Measurements from ENCODE around the gene FYN. TPM values are rescaled to one million over a fixed set of nuclear protein-coding genes. Genes with fewer than 3 reads are reported as not detected.
A peak's percentile ranks its signal among the peaks of the same experiment; 100 is the strongest.

The FYN gene
- polyA plus RNA-seq, 4 donors, result 17.9 to 33.8 (median 24.8) TPM

GRCh38 chr6:111809264-111809663 lies 64.0 kb downstream of the FYN start:
- no peak for FAIRE-seq
- Histone ChIP-seq H3K9me3 (ENCODE audit: control insufficient read depth in 2 of 2, insufficient read depth in 1 of 2, low read depth in 1 of 2, low read length in 1 of 2) (no peaks in the 10 kb centered on the region), H3K4me1 (ENCODE audit: control insufficient read depth in 3 of 3, insufficient read depth in 2 of 3, low read depth in 1 of 3, low read length in 2 of 3) (peaks cover 0 to 5% (median 3%) of the 10 kb centered on the region in 3 donors), H3K27ac (ENCODE audit: low read depth in 1 of 3, low read length in 2 of 3) (no peak overlapping the region), H3K27me3 (ENCODE audit: control insufficient read depth in 3 of 3, insufficient read depth in 3 of 3, low read length in 3 of 3) (no peaks in the 10 kb centered on the region), H3K36me3 (ENCODE audit: control insufficient read depth in 3 of 3, insufficient read depth in 2 of 3, low read depth in 1 of 3, low read length in 3 of 3) (no peaks in the 10 kb centered on the region), H3K4me3 (ENCODE audit: low read depth in 1 of 3, low read length in 3 of 3) (no peak overlapping the region)
- 81 to 93% (median 84%) methylated on average over 5 of the region's 5 CpGs for WGBS, 3 donors
- DNase-seq, result no peak

- no peak overlapping the region for H3K4me3 ChIP-seq (ENCODE audit: low read depth in 1 of 3, low read length in 3 of 3)
- H3K9me3 ChIP-seq (ENCODE audit: control insufficient read depth in 2 of 2, insufficient read depth in 1 of 2, low read depth in 1 of 2, low read length in 1 of 2), result no peaks in the 10 kb centered on the region
- peaks cover 0 to 8% (median 3%) of the 10 kb centered on the region in 3 donors for H3K4me1 ChIP-seq (ENCODE audit: control insufficient read depth in 3 of 3, insufficient read depth in 2 of 3, low read depth in 1 of 3, low read length in 2 of 3)
- no peaks in the 10 kb centered on the region for H3K36me3 ChIP-seq (ENCODE audit: control insufficient read depth in 3 of 3, insufficient read depth in 2 of 3, low read depth in 1 of 3, low read length in 3 of 3)
- DNase-seq (no peak), FAIRE-seq (no peak)
- H3K27me3 ChIP-seq (ENCODE audit: control insufficient read depth in 3 of 3, insufficient read depth in 3 of 3, low read length in 3 of 3), result no peaks in the 10 kb centered on the region
- WGBS, 3 donors, result 56 to 79% (median 61%) methylated on average over 5 of the region's 5 CpGs
- H3K27ac ChIP-seq (ENCODE audit: low read depth in 1 of 3, low read length in 2 of 3), result no peak overlapping the region
Measured at GRCh38 chr6:111808493-111808892, 64.8 kb downstream of the FYN start.

- peaks cover 0 to 11% (median 3%) of the 10 kb centered on the region in 3 donors for H3K4me1 ChIP-seq (ENCODE audit: control insufficient read depth in 3 of 3, insufficient read depth in 2 of 3, low read depth in 1 of 3, low read length in 2 of 3)
- H3K27ac ChIP-seq (ENCODE audit: low read depth in 1 of 3, low read length in 2 of 3), result peak overlapping the region in 1 of 3 donors; percentile 84
- H3K27me3 ChIP-seq (ENCODE audit: control insufficient read depth in 3 of 3, insufficient read depth in 3 of 3, low read length in 3 of 3), result no peaks in the 10 kb centered on the region
- H3K4me3 ChIP-seq (ENCODE audit: low read depth in 1 of 3, low read length in 3 of 3), result no peak overlapping the region
- no peaks in the 10 kb centered on the region for H3K9me3 ChIP-seq (ENCODE audit: control insufficient read depth in 2 of 2, insufficient read depth in 1 of 2, low read depth in 1 of 2, low read length in 1 of 2)
- no peaks in the 10 kb centered on the region for H3K36me3 ChIP-seq (ENCODE audit: control insufficient read depth in 3 of 3, insufficient read depth in 2 of 3, low read depth in 1 of 3, low read length in 3 of 3)
- FAIRE-seq, result no peak
- DNase-seq, result no peak
- WGBS, 3 donors, result 88 to 90% (median 88%) methylated on average over 9 of the region's 9 CpGs
Measured at GRCh38 chr6:111806561-111807497, 66.4 kb downstream of the FYN start.

GRCh38 chr6:111806165-111806547 lies 67.1 kb downstream of the FYN start:
- peak overlapping the region in 2 of 3 donors; percentile 18 to 84 for H3K27ac ChIP-seq (ENCODE audit: low read depth in 1 of 3, low read length in 2 of 3)
- 60 to 76% (median 64%) methylated on average over 5 of the region's 5 CpGs for WGBS, 3 donors
- no peaks in the 10 kb centered on the region for H3K9me3 ChIP-seq (ENCODE audit: control insufficient read depth in 2 of 2, insufficient read depth in 1 of 2, low read depth in 1 of 2, low read length in 1 of 2)
- no peak overlapping the region for H3K4me3 ChIP-seq (ENCODE audit: low read depth in 1 of 3, low read length in 3 of 3)
- no peaks in the 10 kb centered on the region for H3K27me3 ChIP-seq (ENCODE audit: control insufficient read depth in 3 of 3, insufficient read depth in 3 of 3, low read length in 3 of 3)
- no peak for FAIRE-seq
- no peak for DNase-seq
- H3K4me1 ChIP-seq (ENCODE audit: control insufficient read depth in 3 of 3, insufficient read depth in 2 of 3, low read depth in 1 of 3, low read length in 2 of 3), result peaks cover 0 to 11% (median 3%) of the 10 kb centered on the region in 3 donors
- H3K36me3 ChIP-seq (ENCODE audit: control insufficient read depth in 3 of 3, insufficient read depth in 2 of 3, low read depth in 1 of 3, low read length in 3 of 3), result no peaks in the 10 kb centered on the region

GRCh38 chr6:111805511-111806164 lies 67.6 kb downstream of the FYN start:
- no peak for DNase-seq
- no peaks in the 10 kb centered on the region for H3K9me3 ChIP-seq (ENCODE audit: control insufficient read depth in 2 of 2, insufficient read depth in 1 of 2, low read depth in 1 of 2, low read length in 1 of 2)
- H3K36me3 ChIP-seq (ENCODE audit: control insufficient read depth in 3 of 3, insufficient read depth in 2 of 3, low read depth in 1 of 3, low read length in 3 of 3), result no peaks in the 10 kb centered on the region
- H3K27me3 ChIP-seq (ENCODE audit: control insufficient read depth in 3 of 3, insufficient read depth in 3 of 3, low read length in 3 of 3), result no peaks in the 10 kb centered on the region
- H3K4me3 ChIP-seq (ENCODE audit: low read depth in 1 of 3, low read length in 3 of 3), result no peak overlapping the region
- H3K27ac ChIP-seq (ENCODE audit: low read depth in 1 of 3, low read length in 2 of 3), result peak overlapping the region in 2 of 3 donors; percentile 18 to 84
- peaks cover 0 to 11% (median 3%) of the 10 kb centered on the region in 3 donors for H3K4me1 ChIP-seq (ENCODE audit: control insufficient read depth in 3 of 3, insufficient read depth in 2 of 3, low read depth in 1 of 3, low read length in 2 of 3)
- 53 to 69% (median 65%) methylated on average over 7 of the region's 7 CpGs for WGBS, 3 donors
- FAIRE-seq, result no peak

- Histone ChIP-seq H3K36me3 (ENCODE audit: control insufficient read depth in 3 of 3, insufficient read depth in 2 of 3, low read depth in 1 of 3, low read length in 3 of 3) (no peaks in the 10 kb centered on the region), H3K9me3 (ENCODE audit: control insufficient read depth in 2 of 2, insufficient read depth in 1 of 2, low read depth in 1 of 2, low read length in 1 of 2) (no peaks in the 10 kb centered on the region), H3K4me1 (ENCODE audit: control insufficient read depth in 3 of 3, insufficient read depth in 2 of 3, low read depth in 1 of 3, low read length in 2 of 3) (peaks cover 0 to 11% (median 3%) of the 10 kb centered on the region in 3 donors), H3K4me3 (ENCODE audit: low read depth in 1 of 3, low read length in 3 of 3) (no peak overlapping the region), H3K27me3 (ENCODE audit: control insufficient read depth in 3 of 3, insufficient read depth in 3 of 3, low read length in 3 of 3) (no peaks in the 10 kb centered on the region), H3K27ac (ENCODE audit: low read depth in 1 of 3, low read length in 2 of 3) (peak overlapping the region in 2 of 3 donors; percentile 48 to 89)
- DNase-seq (peak in 1 of 2 donors; percentile 62), FAIRE-seq (no peak)
- WGBS, 3 donors, result 52 to 59% (median 59%) methylated on average over 8 of the region's 8 CpGs
Measured at GRCh38 chr6:111804627-111805235, 68.5 kb downstream of the FYN start.

- no peak for DNase-seq
- Histone ChIP-seq H3K4me3 (ENCODE audit: low read depth in 1 of 3, low read length in 3 of 3) (no peak overlapping the region), H3K4me1 (ENCODE audit: control insufficient read depth in 3 of 3, insufficient read depth in 2 of 3, low read depth in 1 of 3, low read length in 2 of 3) (peaks cover 0 to 11% (median 3%) of the 10 kb centered on the region in 3 donors), H3K36me3 (ENCODE audit: control insufficient read depth in 3 of 3, insufficient read depth in 2 of 3, low read depth in 1 of 3, low read length in 3 of 3) (no peaks in the 10 kb centered on the region), H3K27ac (ENCODE audit: low read depth in 1 of 3, low read length in 2 of 3) (peak overlapping the region; percentile 48 to 89 (median 58)), H3K9me3 (ENCODE audit: control insufficient read depth in 2 of 2, insufficient read depth in 1 of 2, low read depth in 1 of 2, low read length in 1 of 2) (no peaks in the 10 kb centered on the region), H3K27me3 (ENCODE audit: control insufficient read depth in 3 of 3, insufficient read depth in 3 of 3, low read length in 3 of 3) (no peaks in the 10 kb centered on the region)
- WGBS, 3 donors, result 50 to 80% (median 69%) methylated on average over 5 of the region's 5 CpGs
- no peak for FAIRE-seq
Measured at GRCh38 chr6:111803804-111804203, 69.4 kb downstream of the FYN start.

- FAIRE-seq (no peak), DNase-seq (no peak)
- Histone ChIP-seq H3K36me3 (ENCODE audit: control insufficient read depth in 3 of 3, insufficient read depth in 2 of 3, low read depth in 1 of 3, low read length in 3 of 3) (no peaks in the 10 kb centered on the region), H3K27ac (ENCODE audit: low read depth in 1 of 3, low read length in 2 of 3) (peak overlapping the region in 2 of 3 donors; percentile 58 to 89), H3K4me1 (ENCODE audit: control insufficient read depth in 3 of 3, insufficient read depth in 2 of 3, low read depth in 1 of 3, low read length in 2 of 3) (peaks cover 0 to 11% (median 3%) of the 10 kb centered on the region in 3 donors), H3K27me3 (ENCODE audit: control insufficient read depth in 3 of 3, insufficient read depth in 3 of 3, low read length in 3 of 3) (no peaks in the 10 kb centered on the region), H3K9me3 (ENCODE audit: control insufficient read depth in 2 of 2, insufficient read depth in 1 of 2, low read depth in 1 of 2, low read length in 1 of 2) (no peaks in the 10 kb centered on the region), H3K4me3 (ENCODE audit: low read depth in 1 of 3, low read length in 3 of 3) (no peak overlapping the region)
- 65 to 91% (median 79%) methylated on average over 1 of the region's 1 CpG for WGBS, 3 donors
Measured at GRCh38 chr6:111803371-111803770, 69.9 kb downstream of the FYN start.
